GM12864 (cell line): ENCODE results near the gene RTN4R.
A peak's percentile ranks its signal among the peaks of the same experiment; 100 is the strongest.
"Not testable (repeated sequence)": the region's sequence is repeated elsewhere in the genome, so short reads cannot be mapped to it uniquely, and the experiment has no call there.

ENCODE experiments used
- DNase-seq: peaks from one replicate; pipeline ENCODE4 v3.0.0-alpha.2; 2011; ENCODE audit warnings: low read depth
- H3K4me3 ChIP-seq: 2 replicates; pipeline ENCODE4 v1.5.1; 2011; ENCODE audit warnings: mild to moderate bottlenecking, low read depth, low read length, control low read depth
- CTCF ChIP-seq: IDR thresholded peaks from 2 replicates; pipeline ENCODE4 v1.5.1; 2011; ENCODE audit warnings: low read depth, mild to moderate bottlenecking, moderate library complexity, low read length, control low read depth, inconsistent platforms; ENCODE audit errors: missing control alignments

Gene RTN4R

GRCh38 chr22:20268279-20269012 lies at the start of gene RTN4R:
TSS of gene RTN4R (minus strand) at chr22:20268318. CDS start at chr22:20268092, 226 bp downstream.
- peak within 1 kb of the TSS; percentile 1; the same call in 1 of the 2 replicates for H3K4me3 ChIP-seq
- peak; percentile 65 for TF ChIP-seq CTCF
- DNase-seq: no peak

DNA sequence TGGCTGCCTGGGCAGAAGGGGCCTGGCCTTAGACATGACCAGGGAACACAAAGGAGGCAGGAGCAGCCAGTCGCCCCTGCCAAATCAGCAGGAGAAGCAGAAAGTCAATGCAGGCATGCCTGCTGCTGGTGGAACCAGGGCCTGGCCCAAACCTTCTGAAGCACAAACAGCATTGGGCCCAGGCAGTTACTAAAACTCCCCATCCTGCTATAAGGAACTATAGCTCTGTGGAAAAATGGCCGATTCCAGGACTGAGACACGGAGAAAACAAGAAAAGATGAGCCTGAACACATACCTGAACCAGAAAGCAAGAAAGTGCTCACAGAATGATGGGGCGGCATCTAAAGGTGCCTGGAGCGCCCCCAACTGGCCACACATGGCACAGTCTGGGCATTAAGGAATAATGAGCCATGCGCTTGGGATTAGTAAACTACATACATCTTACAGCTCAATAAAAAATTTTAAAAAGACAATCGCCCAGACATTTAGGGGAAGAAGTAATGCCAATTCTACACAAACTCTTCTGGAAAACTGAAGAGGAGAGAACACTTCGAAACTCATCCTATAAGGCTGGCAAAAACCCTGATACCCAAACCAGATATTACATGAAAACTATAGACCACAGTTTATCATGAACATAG lies 49.4 kb upstream of the RTN4R start:
- peak; percentile 55 for TF ChIP-seq CTCF
- H3K4me3 ChIP-seq, DNase-seq: not testable (repeated sequence)

GRCh38 chr22:20316844-20317401 lies 48.8 kb upstream of the RTN4R start:
- no peak for DNase-seq
- H3K4me3 ChIP-seq: no peak overlapping the region
- TF ChIP-seq CTCF: no peak

- DNase-seq: no peak
- TF ChIP-seq CTCF: no peak
- no peak overlapping the region for H3K4me3 ChIP-seq
Observed at GRCh38 chr22:20316217-20316843, 48.2 kb upstream of the RTN4R start.

DNA sequence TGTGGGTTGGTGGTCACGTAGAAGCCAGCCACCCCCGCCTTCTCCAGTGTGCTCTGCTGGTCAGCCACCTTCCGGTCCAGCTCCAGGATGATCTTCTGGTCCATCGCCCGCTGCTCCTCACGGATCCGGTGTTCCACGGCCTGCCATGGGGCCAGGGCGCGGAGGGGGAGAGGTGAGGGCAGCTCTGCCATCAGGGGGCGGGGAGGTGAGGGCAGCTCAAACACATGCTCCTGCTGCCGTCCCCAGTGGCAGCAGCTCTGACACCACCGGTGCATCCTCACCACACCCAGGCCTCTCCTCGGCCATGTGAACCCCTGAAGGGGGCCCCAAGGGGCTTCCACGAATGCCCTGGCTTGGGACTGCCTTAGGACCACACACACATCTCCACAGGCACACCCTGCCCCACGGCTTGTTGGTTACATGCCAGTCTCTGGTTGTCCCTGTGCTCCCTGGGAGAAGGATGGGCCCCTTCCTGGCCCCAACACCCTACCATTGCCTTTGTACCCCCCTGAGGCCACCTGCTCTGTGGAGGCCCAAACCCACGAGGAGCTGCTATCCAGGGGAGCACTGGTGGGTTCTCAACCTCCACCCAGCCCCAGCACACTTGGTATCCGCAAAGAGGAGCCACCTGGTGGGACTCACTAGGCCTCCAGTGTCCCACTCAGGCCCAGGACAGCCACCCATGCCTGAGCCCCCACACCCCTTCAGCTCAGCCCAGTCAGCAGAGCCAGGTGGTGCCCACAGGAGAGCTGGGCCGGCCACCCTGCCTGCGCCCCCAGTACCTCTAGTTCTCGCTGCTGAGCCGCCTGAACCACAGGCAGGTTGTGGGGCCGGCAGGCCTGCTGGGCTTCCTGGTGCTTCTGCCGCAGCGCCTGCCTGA lies 47.5 kb upstream of the RTN4R start:
- TF ChIP-seq CTCF: no peak
- no peak overlapping the region for H3K4me3 ChIP-seq

GRCh38 chr22:20314741-20315336 lies 46.7 kb upstream of the RTN4R start:
- DNase-seq: not testable (repeated sequence)

More for the DNA sequence above, 47.5 kb upstream of the RTN4R start:
- no peak for DNase-seq

DNA sequence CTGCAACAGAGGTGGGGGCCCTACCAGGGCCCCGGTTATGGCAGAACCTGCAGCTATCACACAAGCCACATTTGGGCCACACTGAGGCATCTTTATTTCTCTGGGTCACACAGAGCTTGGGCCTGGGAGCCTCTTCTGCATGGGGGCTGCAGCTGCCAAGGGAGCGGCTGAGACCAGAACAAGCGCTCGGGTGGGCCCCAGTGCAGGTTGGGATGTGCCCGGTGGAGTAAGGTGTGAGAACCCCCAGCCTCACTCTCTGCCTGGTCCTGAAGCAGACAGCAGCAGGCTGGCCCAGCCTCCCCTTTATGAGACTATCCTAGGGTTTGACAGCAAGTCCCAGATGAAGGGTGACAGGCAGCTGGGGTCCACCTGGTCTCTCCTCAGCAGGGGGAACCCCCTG lies 46.1 kb upstream of the RTN4R start:
- DNase-seq: not testable (repeated sequence)

More at GRCh38 chr22:20314741-20315336, 46.7 kb upstream of the RTN4R start:
- H3K4me3 ChIP-seq: not testable (repeated sequence)

GRCh38 chr22:20313306-20314077 lies 45.4 kb upstream of the RTN4R start:
- DNase-seq, H3K4me3 ChIP-seq: not testable (repeated sequence)

More for the DNA sequence above, 46.1 kb upstream of the RTN4R start:
- not testable (repeated sequence) for H3K4me3 ChIP-seq
